Kasumi-1 (cell line): ENCODE data around the gene HTR1D.
"Not testable (repeated sequence)": the region's sequence is repeated elsewhere in the genome, so short reads cannot be mapped to it uniquely, and the experiment has no call there.

Source experiments
- DNase-seq, 2 experiments: peaks; one replicate each; lab custom pipeline; 2025; lab: John Stamatoyannopoulos, UW

The HTR1D gene

DNA sequence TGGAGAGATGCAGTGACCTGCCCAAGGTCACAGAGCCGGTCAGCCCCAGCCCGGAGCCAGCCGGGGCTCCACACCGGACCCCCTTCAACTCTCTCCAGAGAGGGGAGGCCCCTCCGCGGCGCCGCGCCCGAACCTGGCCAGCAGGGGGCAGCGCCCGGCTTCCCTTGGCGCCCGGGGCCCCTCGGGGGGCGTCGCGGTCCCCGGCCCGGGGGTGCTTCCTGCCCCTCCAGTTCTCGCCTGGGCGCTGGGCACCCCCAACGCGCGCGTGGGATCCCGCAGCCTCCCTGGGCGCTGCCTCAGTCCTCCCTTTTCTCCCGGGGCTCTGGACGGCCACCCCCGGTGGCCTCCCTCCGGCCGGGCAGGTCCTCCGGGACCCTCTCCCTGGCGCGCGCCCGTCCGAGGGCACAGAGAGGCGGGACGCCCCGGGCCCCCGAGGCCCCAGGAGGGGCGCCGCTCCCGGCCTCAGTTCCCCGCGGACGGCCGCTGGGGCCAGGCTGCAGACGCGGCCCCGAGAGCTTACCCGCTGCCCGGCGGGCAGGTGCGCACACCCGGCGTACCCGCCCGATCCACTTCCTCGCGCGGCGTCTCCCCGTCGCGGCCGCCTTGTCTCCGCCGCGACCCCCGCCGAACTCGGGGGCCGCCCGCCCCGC is 406 bp downstream of the HTR1D start:
- no peak for DNase-seq

DNA sequence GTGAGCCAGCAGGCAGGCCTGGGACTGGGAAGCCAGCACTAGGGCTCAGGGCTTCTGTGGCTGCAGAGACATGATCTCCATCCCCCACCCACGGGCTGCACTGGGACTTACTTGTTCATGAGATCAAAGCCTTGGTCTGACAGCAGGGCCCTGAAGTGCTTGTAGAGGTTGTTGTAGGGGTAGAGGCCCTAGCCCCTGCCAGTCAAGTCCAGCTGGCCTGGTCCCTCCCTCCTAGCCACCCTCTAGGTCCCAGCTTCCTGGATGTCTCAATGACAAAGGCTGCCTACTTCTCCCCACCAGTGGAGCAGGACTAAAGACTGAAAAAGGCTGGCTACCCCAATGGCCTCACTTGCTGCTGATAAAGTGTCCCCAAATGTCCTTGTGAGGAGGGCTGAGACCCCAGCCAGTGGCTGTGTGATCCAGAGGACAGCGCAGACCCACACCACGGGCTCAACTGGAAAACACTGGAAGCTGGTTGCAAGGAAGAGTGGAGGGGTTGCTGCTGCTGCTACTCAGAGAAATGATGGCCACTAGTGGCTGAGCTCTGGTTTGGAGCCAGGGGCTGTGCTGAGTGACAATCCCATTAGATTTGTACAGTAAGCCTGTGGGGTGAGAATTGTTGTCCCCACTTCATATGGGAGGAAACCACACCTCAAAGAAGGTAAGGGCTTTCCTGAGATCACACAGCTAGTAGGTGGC is 1.4 kb downstream of the HTR1D start:
- no peak for DNase-seq

DNA sequence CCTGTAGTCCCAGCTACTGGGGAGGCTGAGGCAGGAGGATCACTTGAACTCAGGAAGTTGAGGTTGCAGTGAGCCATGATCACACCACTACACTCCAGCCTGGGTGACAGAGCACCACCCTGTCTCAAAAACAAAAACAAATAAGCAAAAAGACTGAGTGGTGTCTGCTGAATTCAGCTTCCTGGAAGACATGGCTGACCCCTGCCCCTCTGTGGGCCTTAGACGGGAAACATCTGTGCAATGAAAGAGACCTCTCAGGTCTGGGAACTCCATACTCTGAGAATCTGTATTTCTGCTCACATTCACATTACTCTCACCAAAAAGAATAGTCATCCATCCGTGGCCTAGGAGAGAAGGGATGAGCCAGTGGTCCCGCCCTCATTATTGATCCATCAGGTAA is 2.0 kb downstream of the HTR1D start:
- DNase-seq, result no peak

DNA sequence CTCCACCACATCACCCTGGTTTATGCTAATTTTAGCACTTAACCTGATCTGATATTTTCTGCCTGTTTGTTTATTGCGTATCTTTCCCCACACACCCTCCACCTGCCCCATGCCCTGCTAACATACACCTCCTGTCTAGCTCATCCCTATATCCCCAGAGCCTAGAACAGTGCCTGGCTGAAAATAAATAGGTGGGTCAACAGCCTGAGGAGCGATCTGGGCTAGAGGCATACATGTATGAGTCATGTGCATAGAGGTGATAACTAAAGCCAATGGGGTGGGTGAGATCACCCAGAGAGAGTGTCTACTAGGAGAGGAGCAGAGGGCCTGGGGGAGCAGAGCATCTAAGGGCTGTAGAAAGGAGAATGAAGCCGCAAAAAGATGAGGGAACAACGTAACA is 2.7 kb downstream of the HTR1D start:
- no peak for DNase-seq

DNA sequence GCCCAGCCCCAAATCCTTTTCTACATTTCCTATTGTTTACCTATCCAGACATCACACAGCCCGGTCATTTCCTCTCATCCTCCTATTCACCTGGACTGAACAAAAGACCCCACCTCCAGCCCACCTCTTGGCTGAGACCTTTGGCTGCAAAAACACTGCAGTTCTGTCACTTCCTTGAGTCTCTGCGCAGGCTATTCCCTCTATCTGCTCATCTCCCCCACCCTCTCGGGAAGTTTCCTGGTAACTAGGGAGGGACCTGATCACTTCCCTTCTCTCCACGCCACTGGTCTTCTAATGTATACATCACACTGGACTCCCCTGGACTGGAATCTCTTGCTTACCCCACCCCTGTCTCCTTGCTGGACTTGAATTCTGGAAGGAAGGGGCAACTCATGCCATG is 5.3 kb downstream of the HTR1D start:
- DNase-seq, result no peak

DNA sequence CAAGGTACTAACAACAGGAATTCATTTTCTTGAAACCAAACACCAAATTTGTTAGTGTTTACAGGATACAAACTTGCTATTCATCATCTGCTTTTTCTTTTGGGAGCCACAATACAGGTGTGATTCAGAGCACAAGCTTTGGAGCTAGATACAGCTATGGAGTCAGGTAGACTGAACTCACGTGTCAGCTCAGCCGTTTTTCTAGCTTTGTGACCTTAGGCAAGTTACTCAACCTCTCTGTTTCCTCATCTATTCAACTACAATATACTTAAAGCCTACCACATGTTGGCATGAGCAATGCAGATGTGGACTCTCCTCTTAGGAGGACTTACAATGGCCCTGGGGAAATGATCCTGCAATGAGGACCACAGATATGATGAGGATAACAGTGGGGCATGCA is 6.3 kb downstream of the HTR1D start:
- no peak for DNase-seq

DNA sequence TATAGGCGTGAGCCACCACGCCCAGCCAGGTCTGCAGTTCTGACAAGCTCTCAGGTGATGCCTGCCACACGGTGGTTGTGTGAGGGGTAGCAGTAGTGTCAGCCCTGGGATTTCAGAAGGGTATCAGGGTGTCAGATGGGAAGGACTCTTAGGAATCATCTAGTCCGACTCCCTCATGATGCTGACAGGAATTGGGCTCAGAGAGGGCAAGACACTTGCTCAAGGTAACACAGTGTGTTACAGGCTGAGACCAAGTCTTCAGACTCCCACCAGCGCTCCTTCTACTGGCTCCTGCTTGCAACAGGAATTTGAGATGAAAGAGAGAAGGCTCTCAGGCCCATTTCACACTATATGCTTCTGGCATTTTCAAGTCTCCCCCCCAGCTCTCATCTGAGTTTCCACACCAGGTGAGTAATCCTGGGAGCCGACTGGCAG is 6.9 kb downstream of the HTR1D start:
- no peak for DNase-seq

DNA sequence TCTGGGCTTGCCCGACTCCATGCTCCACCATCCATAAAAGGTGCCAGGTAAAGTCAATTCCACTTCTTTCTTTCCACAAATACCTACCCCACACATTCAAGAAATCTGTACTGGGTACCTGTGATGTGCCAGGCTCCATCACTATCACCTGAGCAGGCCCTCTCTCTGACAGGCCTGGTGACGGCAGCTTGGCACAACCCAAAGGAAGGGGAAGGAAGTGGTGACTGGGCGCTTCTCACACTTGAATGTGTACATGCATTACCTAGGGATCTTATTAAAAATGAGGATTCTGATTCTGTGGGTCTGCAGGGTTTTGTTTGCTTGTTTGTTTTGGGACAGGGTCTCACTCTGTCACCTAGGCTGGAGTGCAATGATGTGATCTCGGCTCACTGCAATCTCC is 7.5 kb downstream of the HTR1D start:
- no peak for DNase-seq

DNA sequence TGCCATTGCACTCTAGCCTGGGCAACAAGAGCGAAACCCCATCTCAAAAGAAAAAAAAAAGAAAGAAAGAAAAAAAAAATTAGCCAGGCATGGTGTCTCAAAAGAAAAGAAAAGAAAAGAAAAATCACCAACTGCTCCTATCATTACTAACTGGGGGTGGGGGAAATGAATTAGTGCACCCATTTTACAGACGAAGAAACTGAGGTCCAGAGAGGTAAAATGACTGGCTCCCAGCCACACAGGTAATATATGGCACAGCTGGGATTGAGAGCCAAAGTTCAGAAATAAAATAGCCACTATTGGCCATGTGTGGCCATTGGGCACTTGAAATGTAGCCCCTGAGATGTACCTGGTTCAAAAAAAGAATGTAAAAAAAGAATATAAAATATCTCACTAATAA is 8.8 kb downstream of the HTR1D start:
- no peak for DNase-seq

DNA sequence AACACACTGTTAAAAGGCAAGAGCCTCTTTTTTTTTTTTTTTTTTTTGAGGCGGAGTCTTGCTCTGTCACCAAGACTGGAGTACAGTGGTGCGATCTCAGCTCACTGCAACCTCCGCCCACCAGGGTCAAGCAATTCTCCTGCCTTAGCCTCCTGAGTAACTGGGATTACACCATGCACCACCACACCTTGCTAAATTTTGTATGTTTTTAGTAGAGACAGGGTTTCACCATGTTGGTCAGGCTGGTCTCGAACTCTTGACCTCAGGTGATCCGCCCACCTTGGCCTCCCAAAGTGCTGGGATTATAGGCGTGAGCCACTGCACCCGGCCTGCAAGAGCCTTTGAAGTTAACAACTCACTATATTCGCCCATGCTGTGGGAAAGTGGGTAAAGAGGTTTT is 9.6 kb downstream of the HTR1D start:
- not testable (repeated sequence) for DNase-seq

DNA sequence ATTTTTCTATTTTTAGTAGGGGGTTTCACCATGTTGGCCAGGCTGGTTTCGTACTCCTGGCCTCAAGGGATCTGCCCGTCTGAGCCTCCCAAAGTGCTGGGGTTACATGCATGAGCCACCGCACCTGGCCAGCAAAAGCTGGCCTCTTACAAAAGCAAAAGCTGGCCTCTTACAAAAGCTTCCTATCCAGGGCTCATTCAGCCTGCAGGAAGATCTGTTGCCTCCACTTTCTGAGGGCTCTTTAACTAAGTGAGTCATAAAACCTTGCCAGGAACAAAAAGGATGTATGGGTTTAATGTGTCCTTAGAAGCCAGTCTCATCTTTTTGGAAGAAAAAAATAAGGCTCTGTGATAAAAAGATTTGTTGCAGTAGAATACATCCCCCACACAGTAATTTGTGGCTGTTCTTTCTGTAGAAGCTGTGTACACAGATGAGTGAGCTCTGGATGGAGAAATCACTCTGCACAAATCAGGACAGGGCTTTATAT is 15.0 kb downstream of the HTR1D start:
- no peak for DNase-seq

DNA sequence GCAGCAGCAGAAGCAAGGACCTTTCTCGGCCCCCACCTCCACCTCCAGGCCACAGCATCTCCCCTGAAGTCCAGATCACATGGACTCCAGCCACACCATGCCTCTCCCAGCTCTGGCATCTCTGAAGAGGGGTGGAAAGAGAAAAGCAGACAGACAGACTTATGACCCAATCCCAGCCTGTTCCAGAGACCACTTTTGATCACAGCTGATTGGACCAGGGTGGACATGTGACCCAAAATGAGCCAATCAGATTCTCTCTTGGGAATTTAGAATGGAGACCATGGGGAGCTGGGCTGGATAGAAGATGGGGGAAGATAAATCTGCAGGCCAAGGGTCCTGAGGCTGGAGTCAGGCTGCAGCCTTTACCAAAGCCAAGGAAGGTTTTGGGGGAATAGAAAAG is 16.4 kb downstream of the HTR1D start:
- no peak for DNase-seq

DNA sequence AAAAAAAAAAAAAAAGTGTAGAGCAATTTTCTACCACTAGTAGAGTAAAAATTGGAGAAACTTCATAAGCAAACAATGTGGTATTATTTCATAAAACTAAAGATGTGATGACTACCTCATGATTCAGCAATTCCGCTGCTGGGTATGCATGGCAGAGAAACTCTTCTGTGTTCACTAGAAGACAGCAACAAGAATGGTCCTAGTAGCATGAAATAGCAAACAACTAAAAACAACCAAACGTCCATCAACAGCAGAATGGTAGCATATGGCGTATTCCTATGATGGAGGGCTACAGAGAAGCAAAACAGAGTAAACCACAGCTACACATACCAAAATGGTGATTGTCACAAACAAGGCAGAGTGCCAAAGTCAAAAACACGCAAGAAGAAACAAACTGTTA is 18.9 kb downstream of the HTR1D start:
- DNase-seq, result no peak

DNA sequence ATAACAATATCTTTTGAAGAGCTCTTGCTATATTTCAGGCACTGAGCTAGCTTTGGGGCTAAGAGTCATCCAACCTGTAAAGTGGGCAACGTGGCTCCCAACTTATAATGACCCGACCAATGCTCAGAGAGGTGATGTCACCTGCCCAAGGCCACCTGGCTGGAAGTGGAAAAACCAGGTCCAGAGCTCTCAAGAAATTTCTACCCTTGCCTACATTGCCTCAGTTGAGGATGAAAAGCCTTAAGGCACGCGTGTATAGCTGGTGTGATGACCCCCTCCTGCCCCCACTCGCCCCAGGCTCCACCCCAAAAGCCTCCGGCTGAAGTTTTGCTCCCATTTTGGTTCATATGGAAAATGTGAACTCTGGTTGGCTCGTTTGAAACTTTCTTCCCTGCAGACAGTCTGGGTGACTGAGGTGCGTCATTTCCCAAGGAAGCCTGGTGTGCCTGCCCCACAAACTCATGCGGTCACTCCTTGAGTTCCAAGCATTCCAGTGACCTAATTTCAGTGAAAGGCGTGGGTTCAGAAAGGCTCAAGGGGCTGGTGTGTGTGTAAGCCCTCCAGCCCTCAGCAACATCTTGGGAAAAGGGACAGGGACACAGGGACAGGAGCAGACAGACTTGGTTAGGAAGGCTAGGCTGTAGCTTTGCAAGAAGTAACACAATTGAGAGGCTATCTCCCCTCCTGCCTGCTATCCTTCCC is 20.5 kb downstream of the HTR1D start:
- no peak for DNase-seq

DNA sequence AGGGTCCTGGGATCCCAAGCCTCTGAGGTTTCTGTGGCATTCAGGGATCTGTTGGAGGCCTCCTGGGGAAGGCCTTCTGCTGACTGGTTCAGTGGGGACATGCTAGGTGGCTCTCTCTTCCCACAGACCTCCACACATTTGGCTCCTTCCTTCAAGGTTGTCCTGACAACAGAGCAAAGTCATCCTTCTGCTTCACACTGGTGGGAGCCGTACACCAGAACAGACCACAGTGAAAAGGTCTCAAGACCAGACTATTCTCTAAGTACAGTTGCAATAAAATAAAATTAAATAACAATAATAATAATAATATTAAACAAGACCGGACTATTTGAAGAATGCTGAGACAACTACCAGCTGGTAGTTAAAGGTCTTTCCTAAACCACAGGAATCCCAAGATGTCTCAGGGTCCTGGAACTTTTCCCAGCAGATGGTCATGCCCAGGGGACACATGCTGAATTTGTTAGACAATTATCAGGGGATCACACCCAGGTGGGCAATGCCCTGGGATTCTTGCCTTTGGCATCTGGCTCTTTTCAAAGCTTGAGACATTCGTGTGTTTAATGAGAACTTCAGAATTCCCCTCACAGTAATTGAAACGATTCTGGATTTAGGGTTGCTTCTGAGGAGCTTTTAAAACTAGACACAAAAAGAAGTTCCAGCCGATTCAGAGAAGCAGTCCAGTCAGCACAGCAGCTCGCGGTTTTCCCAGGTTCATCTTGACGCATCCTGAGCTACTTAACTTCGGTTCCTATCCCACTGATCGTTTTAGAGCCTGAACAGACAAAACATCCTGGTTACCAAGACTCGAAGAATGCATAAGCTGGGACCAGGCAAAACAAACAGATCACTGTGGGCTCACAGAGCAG is 22.9 kb downstream of the HTR1D start:
- DNase-seq, result no peak

DNA sequence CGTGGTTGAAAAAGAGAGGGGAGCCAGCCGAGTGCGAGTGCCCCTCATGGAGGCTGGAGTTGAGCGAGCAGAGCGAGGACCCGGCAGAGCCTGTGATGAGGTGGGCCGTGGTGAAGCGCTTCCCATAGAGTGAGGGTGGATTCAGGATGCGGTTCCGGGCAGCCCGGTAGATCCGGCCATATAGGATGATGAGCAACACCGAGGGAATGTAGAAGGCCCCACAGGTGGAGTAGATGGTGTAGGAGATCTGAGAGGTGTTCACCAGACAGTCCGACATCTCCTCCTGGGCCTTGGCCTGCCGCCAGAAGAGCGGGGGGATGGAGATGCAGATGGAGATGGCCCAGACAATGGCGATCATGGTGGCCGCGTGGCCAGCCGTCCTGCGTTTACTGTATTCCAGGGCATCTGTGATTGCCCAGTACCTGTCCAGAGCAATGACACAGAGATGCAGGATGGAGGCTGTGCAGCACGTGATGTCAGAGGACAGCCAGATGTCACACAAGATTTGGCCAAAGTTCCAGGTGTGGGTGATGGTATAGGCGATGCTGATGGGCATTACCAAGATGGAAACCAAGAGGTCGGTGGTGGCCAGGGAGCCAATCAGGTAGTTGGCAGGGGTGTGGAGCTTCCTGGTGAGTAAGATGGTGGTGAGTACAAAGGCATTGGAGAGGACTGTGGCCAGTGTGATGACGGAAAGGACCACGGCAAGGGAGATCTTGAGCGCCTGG is 23.7 kb downstream of the HTR1D start:
- no peak for DNase-seq

DNA sequence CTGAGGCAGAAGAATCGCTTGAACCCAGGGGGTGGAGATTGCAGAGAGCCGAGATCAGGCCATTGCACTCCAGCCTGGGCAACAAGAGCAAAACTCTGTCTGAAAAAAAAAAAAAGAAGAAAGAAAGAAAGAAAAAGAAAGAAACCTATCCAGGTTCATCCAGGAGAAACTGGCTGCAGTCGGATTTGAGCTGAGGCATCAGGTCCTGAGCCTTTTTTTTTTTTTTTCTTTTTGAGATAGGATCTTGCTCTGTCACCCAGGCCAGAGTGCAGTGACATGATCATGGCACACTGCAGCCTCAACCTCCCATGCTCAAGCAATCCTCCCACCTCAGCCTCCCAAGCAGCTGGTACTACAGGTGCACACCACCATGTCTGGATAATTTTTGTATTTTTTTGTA is 26.1 kb downstream of the HTR1D start:
- no peak for DNase-seq

DNA sequence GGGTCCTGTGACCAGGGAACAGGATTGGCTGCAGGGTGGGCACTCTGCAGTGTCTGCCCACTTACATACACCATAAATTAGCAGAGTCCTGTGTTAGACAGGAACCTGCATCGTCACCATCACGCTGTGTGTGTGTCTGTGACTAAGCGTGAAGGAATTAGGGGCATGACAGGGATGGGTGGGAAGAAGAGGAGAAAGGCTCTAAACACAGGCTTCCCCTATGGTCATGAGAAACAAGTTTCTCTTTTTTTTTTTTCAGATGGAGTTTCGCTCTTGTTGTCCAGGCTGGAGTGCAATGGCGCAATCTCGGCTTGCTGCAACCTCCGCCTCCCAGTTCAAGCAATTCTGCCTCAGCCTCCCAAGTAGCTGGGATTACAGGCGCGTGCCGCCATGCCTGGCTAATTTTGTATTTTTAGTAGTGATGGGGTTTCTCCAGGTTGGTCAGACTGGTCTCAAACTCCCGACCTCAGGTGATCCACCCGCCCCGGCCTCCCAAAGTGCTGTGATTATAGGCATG is 28.3 kb downstream of the HTR1D start:
- not testable (repeated sequence) for DNase-seq

DNA sequence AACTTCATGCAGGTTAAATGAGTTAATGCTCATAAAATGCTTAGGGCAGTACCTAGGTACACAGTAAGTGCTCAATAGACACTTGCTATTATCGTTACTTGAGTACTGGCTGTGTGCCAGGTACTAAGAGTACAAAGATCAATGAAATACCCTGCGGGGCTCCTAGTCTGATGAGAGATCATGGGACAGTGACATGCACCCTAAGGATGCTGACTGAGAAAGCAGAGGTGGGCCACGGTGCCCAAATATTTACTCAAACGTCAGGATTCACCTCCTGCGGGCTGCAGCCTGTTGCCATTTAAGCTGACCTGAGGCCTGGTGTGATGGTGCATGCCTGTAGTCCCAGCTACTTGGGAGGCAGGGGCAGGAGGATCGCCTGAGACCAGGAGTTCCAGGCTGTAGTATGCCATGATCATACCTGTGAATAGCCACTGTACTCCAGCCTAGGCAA is 28.8 kb downstream of the HTR1D start:
- DNase-seq, result no peak

DNA sequence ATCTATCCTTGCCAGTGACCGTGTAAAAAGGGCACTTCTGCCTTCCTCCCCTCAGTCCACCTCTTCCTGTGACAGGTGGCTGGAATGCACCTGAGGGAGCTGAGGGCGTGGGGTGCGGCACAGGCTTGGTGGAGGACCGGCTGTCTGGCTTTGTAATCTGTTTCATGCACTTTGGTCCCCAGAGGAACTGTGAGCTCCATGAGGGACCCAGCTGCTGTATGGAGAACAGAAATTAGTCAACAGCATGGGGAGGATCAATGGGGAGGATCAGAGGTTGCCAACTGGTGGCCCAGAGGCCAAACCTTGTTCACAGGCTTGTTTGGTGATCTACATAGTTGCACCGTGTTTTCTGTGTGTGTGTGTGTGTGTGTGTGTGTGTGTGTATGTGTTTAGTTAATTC is 29.7 kb downstream of the HTR1D start:
- no peak for DNase-seq

DNA sequence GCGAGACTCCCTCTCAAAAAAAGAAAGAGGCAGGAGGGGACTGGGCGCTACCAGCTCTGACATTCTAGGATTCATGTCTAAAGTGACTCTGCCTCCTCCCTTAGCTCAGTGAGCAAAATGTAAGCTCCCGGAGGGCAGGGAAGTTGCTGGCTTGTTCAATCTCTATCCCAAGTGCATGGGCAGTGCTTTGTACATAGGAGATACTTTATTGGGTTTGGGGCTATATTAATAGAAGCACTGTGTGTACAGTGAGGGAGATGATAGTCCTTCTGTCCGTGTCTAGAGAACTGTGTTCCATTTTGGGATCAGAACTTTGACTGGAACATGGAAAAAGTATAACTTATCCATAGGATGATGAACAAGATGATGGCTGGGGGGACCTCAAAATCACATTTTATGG is 31.9 kb downstream of the HTR1D start:
- no peak for DNase-seq
